Trophoblast cell (in vitro differentiated cells and primary cell): ENCODE results near the gene ATP4A.
"Not testable (repeated sequence)": the region's sequence is repeated elsewhere in the genome, so short reads cannot be mapped to it uniquely, and the experiment has no call there.

Experiments
- DNase-seq, 2 donors: peaks; one replicate each; pipeline ENCODE4 v3.0.0-alpha.2; 2016
- H2AFZ ChIP-seq: 2 replicates; pipeline ENCODE4 v1.6.1; 2013; ENCODE audit warnings: low read length, moderate library complexity, mild to moderate bottlenecking; ENCODE audit not compliant: insufficient read depth, poor library complexity
- H2AK5ac ChIP-seq: 2 replicates; pipeline ENCODE4 v1.6.1; 2013; ENCODE audit warnings: mild to moderate bottlenecking, low read length
- H2BK120ac ChIP-seq: 2 replicates; pipeline ENCODE4 v1.6.1; 2013; ENCODE audit warnings: low read length, mild to moderate bottlenecking, moderate library complexity; ENCODE audit not compliant: insufficient read depth, poor library complexity
- H2BK12ac ChIP-seq: 2 replicates; pipeline ENCODE4 v1.6.1; 2013; ENCODE audit warnings: mild to moderate bottlenecking, low read length, moderate library complexity
- H2BK5ac ChIP-seq: 2 replicates; pipeline ENCODE4 v1.6.1; 2013; ENCODE audit warnings: low read length, low read depth, moderate library complexity, mild to moderate bottlenecking; ENCODE audit not compliant: poor library complexity
- H3K14ac ChIP-seq: 2 replicates; pipeline ENCODE4 v1.6.1; 2013; ENCODE audit warnings: mild to moderate bottlenecking, low read length
- H3K18ac ChIP-seq: 2 replicates; pipeline ENCODE4 v1.6.1; 2013; ENCODE audit warnings: mild to moderate bottlenecking, low read length
- H3K23ac ChIP-seq: 2 replicates; pipeline ENCODE4 v1.6.1; 2013; ENCODE audit warnings: low read length
- H3K27ac ChIP-seq: 2 replicates; pipeline ENCODE4 v1.5.1; 2013; ENCODE audit warnings: low read depth, mild to moderate bottlenecking, inconsistent platforms, low read length, moderate library complexity
- H3K27me3 ChIP-seq: 2 replicates; pipeline ENCODE4 v1.6.1; 2013; ENCODE audit warnings: inconsistent platforms, mild to moderate bottlenecking, low read length, moderate library complexity; ENCODE audit not compliant: insufficient read depth
- H3K36me3 ChIP-seq, 2 experiments: 1 replicate in 1 of 2; 2 replicates in 1 of 2; pipeline ENCODE4 v1.6.1; 2013; ENCODE audit warnings: low read length in 2 of 2, mild to moderate bottlenecking in 2 of 2, moderate library complexity in 1 of 2; ENCODE audit not compliant: insufficient read depth in 2 of 2, control insufficient read depth in 1 of 2
- H3K4ac ChIP-seq: 2 replicates; pipeline ENCODE4 v1.6.1; 2013; ENCODE audit warnings: low read depth, mild to moderate bottlenecking, low read length, moderate library complexity
- H3K4me1 ChIP-seq, 2 experiments: 1 replicate in 1 of 2; 2 replicates in 1 of 2; pipeline ENCODE4 v1.6.1; 2013; ENCODE audit warnings: low read length in 2 of 2, mild to moderate bottlenecking in 2 of 2, moderate library complexity in 1 of 2; ENCODE audit not compliant: insufficient read depth in 2 of 2, control insufficient read depth in 1 of 2
- H3K4me2 ChIP-seq: 2 replicates; pipeline ENCODE4 v1.6.1; 2013; ENCODE audit warnings: inconsistent platforms, mild to moderate bottlenecking, low read length, moderate library complexity
- H3K4me3 ChIP-seq: 2 replicates; pipeline ENCODE4 v1.5.1; 2013; ENCODE audit warnings: mild to moderate bottlenecking, low read depth, low read length, inconsistent platforms
- H3K79me1 ChIP-seq: one replicate; pipeline ENCODE4 v1.6.1; 2013; ENCODE audit warnings: low read length
- H3K79me2 ChIP-seq: 2 replicates; pipeline ENCODE4 v1.6.1; 2013; ENCODE audit warnings: low read length, mild to moderate bottlenecking; ENCODE audit not compliant: control insufficient read depth, insufficient read depth, poor library complexity
- H3K9ac ChIP-seq: 2 replicates; pipeline ENCODE4 v1.6.1; 2013; ENCODE audit warnings: mild to moderate bottlenecking, low read length
- H3K9me3 ChIP-seq: 2 replicates; pipeline ENCODE4 v1.6.1; 2013; ENCODE audit warnings: low read depth, mild to moderate bottlenecking, control low read depth, inconsistent platforms, low read length; ENCODE audit not compliant: insufficient read depth
- H4K12ac ChIP-seq: 2 replicates; pipeline ENCODE4 v1.6.1; 2013; ENCODE audit warnings: low read depth, mild to moderate bottlenecking, low read length, moderate library complexity
- H4K8ac ChIP-seq: 2 replicates; pipeline ENCODE4 v1.6.1; 2013; ENCODE audit warnings: low read depth, mild to moderate bottlenecking, low read length, moderate library complexity
- H4K91ac ChIP-seq: one replicate; pipeline ENCODE4 v1.6.1; 2013; ENCODE audit warnings: low read depth, mild to moderate bottlenecking, low read length, moderate library complexity
- WGBS: extraction: QIAGEN DNeasy Blood & Tissue Kit; methylation state at CpG from one replicate; pipeline ENCODE4 v1.1.7; 2013; ENCODE audit warnings: missing lambda C conversion rate; ENCODE audit not compliant: insufficient read length, insufficient coverage; ENCODE audit errors: extremely low coverage; 5-methylcytosine and 5-hydroxymethylcytosine counted together

ATP4A gene

GRCh38 chr19:35601971-35602370 is 38.5 kb upstream of the ATP4A start:
- Histone ChIP-seq H3K79me2 (no peaks in the 10 kb centered on the region), H3K14ac (no peak overlapping the region), H3K4me3 (no peak overlapping the region), H3K4me1 (peaks cover 0 to 2% of the 10 kb centered on the region in 2 experiments), H3K4me2 (no peak overlapping the region), H2BK5ac (no peak overlapping the region), H4K12ac (no peak overlapping the region), H2AK5ac (no peak overlapping the region), H3K23ac (no peak overlapping the region), H3K4ac (no peak overlapping the region), H2BK12ac (no peak overlapping the region), H4K91ac (no peak overlapping the region), H3K27ac (no peak overlapping the region), H3K18ac (no peak overlapping the region), H3K36me3 (no peaks in the 10 kb centered on the region), H3K9me3 (peaks cover 4% of the 10 kb centered on the region), H3K9ac (no peak overlapping the region), H3K79me1 (no peaks in the 10 kb centered on the region), H2AFZ (no peak overlapping the region), H2BK120ac (no peak overlapping the region), H3K27me3 (no peaks in the 10 kb centered on the region), H4K8ac (no peak overlapping the region)
- no peak for DNase-seq
- no CpG with 5 or more reads among the region's 3 CpGs for WGBS

- WGBS: no CpG with 5 or more reads among the region's 4 CpGs
- H3K14ac ChIP-seq: no peak overlapping the region
Measured at GRCh38 chr19:35596366-35596999, 33.0 kb upstream of the ATP4A start.

GRCh38 chr19:35595928-35596327 is 32.5 kb upstream of the ATP4A start:
- no CpG with 5 or more reads among the region's 1 CpG for WGBS
- H3K9me3 ChIP-seq: no peaks in the 10 kb centered on the region
- H3K4ac ChIP-seq: no peak overlapping the region
- no peak overlapping the region for H4K8ac ChIP-seq
- no peak overlapping the region for H3K4me3 ChIP-seq
- no peak overlapping the region for H3K4me2 ChIP-seq
- no peak overlapping the region for H2BK120ac ChIP-seq
- H3K14ac ChIP-seq: no peak overlapping the region
- H2BK5ac ChIP-seq: no peak overlapping the region
- H4K91ac ChIP-seq: no peak overlapping the region
- H3K36me3 ChIP-seq: no peaks in the 10 kb centered on the region
- H4K12ac ChIP-seq: no peak overlapping the region
- H2BK12ac ChIP-seq: no peak overlapping the region
- no peak for DNase-seq
- H3K27me3 ChIP-seq: no peaks in the 10 kb centered on the region
- H3K79me1 ChIP-seq: no peaks in the 10 kb centered on the region
- no peak overlapping the region for H3K9ac ChIP-seq
- H2AFZ ChIP-seq: no peak overlapping the region
- H3K18ac ChIP-seq: no peak overlapping the region
- no peak overlapping the region for H3K23ac ChIP-seq
- H2AK5ac ChIP-seq: no peak overlapping the region
- no peak overlapping the region for H3K27ac ChIP-seq
- no peaks in the 10 kb centered on the region for H3K79me2 ChIP-seq
- no peaks in the 10 kb centered on the region for H3K4me1 ChIP-seq

More at GRCh38 chr19:35596366-35596999, 33.0 kb upstream of the ATP4A start:
- no peak overlapping the region for H2BK12ac ChIP-seq
- no peak overlapping the region for H2BK120ac ChIP-seq
- H3K9me3 ChIP-seq: no peaks in the 10 kb centered on the region
- no peak overlapping the region for H3K27ac ChIP-seq
- H4K91ac ChIP-seq: no peak overlapping the region
- H3K23ac ChIP-seq: no peak overlapping the region
- H3K4ac ChIP-seq: no peak overlapping the region
- H4K8ac ChIP-seq: no peak overlapping the region
- DNase-seq: no peak
- no peaks in the 10 kb centered on the region for H3K36me3 ChIP-seq
- H3K4me1 ChIP-seq: no peaks in the 10 kb centered on the region
- H3K4me2 ChIP-seq: no peak overlapping the region
- H4K12ac ChIP-seq: no peak overlapping the region
- H2BK5ac ChIP-seq: no peak overlapping the region
- no peak overlapping the region for H2AK5ac ChIP-seq
- H2AFZ ChIP-seq: no peak overlapping the region
- no peak overlapping the region for H3K9ac ChIP-seq
- no peak overlapping the region for H3K4me3 ChIP-seq
- H3K79me1 ChIP-seq: no peaks in the 10 kb centered on the region
- no peaks in the 10 kb centered on the region for H3K79me2 ChIP-seq
- no peak overlapping the region for H3K18ac ChIP-seq
- H3K27me3 ChIP-seq: no peaks in the 10 kb centered on the region

GRCh38 chr19:35595026-35595425 is 31.6 kb upstream of the ATP4A start:
- H3K14ac ChIP-seq, H3K9ac ChIP-seq, H4K8ac ChIP-seq, DNase-seq, H3K79me2 ChIP-seq, H2BK5ac ChIP-seq, H4K91ac ChIP-seq, H3K36me3 ChIP-seq, H3K79me1 ChIP-seq, H3K23ac ChIP-seq, H2BK12ac ChIP-seq, H3K27ac ChIP-seq, H2AK5ac ChIP-seq, H3K4ac ChIP-seq, H3K18ac ChIP-seq, H3K4me3 ChIP-seq, H4K12ac ChIP-seq, H3K9me3 ChIP-seq, H3K27me3 ChIP-seq, H2AFZ ChIP-seq, H3K4me1 ChIP-seq, H3K4me2 ChIP-seq, H2BK120ac ChIP-seq: not testable (repeated sequence)
- WGBS: no CpG with 5 or more reads among the region's 3 CpGs
